GM12874 (cell line): ENCODE data around the gene GPRIN3.

Experiments
- TF ChIP-seq, protein P1 (sequence below): IDR thresholded peaks from 2 replicates; pipeline ENCODE4 v1.5.1; 2011; ENCODE audit warnings: low read depth, mild to moderate bottlenecking, control low read depth, low read length, moderate library complexity; ENCODE audit not compliant: insufficient read depth

GPRIN3 gene

DNA sequence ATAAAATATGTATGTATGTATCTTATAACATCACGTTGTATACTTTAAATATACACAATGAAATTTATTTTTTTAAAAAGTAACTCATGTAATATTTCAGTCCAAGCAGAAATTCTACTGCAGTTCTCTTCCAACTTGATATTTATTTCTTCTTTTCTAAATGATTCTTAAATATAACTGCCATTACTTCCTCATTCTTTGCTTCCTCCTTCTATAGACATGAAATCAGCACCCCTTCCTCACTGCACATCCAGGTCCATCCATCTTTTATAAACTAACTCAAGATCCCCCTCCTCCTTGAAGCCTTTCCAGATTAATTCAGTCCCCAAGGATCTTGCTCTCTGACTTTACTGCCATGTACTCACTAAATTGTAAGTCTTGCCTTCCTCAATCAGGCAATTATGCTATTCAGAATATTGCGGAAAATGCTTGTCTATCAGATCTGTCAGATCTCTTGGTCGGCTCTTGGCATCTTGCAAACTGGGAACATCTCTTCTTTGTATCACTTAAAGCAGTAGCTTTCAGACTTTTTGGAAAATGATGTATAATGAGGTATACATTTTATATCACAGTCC is 3.7 kb downstream of the GPRIN3 start:
- TF ChIP-seq, protein P1, sequence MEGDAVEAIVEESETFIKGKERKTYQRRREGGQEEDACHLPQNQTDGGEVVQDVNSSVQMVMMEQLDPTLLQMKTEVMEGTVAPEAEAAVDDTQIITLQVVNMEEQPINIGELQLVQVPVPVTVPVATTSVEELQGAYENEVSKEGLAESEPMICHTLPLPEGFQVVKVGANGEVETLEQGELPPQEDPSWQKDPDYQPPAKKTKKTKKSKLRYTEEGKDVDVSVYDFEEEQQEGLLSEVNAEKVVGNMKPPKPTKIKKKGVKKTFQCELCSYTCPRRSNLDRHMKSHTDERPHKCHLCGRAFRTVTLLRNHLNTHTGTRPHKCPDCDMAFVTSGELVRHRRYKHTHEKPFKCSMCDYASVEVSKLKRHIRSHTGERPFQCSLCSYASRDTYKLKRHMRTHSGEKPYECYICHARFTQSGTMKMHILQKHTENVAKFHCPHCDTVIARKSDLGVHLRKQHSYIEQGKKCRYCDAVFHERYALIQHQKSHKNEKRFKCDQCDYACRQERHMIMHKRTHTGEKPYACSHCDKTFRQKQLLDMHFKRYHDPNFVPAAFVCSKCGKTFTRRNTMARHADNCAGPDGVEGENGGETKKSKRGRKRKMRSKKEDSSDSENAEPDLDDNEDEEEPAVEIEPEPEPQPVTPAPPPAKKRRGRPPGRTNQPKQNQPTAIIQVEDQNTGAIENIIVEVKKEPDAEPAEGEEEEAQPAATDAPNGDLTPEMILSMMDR = no peak

DNA sequence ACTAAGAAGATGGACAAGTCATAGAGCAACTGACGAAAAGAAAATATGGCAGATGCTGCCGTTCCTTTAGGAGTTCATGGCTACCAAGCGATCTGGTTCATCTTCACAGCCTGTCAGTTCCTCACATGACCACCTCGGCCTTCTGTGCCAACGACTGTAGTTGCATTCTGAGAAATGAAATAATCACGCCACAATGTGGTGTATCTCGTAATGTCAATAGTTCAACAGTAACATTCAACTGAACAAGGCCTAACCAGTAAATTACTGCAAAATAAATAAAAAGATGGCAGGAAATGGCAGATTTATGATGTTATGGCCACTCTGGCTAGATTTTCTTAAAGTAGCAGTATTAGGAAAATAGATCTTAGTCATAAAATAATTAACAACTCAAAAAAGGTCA is 4.4 kb downstream of the GPRIN3 start:
- TF ChIP-seq, protein P1 = no peak

DNA sequence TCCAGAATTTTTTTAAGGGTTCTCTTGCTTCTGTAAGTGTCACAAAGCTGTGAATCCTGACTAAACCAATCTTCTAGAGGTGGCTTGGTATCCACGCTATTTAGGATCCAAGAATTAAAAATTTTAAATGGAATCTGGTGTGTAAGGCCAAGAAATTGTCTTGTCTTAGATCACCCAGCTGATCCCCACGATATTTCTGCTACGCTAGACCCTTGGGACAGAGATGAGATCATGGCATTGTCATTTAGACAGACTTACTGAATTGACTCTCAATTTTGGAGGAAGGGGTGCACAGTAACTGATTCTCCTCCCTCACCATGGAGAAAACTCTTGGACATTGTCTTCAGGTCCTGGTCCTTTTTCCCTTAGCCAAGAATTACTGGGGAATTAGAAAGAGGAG is 5.7 kb downstream of the GPRIN3 start:
- TF ChIP-seq, protein P1 = no peak

DNA sequence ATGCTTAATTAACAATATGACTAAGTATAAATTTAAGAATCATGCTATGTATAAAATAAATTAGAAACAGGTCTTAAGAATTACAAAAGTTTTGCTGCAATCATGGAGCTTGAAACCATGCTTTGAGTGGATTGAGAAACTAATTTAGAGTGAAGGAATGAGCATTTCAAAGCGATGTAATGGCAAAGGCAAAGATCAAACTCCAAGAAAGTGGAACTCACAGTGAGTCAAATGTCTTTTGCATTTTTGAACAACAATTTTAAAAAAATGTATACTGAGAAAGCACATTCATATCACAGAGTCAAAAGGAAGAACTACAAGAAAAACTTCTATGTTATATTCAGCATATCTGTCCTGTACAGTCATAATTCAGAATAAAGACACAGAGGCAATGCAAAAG is 6.6 kb downstream of the GPRIN3 start:
- TF ChIP-seq, protein P1 = no peak

DNA sequence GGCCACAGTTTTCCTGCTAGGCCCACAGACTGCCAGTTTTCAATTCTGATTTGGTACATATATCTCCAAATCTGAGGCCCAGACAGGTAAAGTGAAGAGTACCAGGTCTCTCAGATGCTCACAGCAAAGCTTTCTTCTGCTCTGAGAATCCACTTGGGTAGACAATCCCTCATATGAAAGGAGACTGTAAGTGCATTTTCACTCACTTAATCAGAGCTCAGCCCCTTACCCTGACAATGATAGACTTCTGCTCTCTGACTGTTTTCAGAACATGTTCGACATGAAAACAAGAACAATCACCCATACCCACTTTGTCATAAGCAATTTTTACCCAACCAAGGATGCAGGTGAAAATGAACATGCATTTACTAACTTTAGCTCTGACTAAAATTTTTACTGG is 7.1 kb downstream of the GPRIN3 start:
- TF ChIP-seq, protein P1 = no peak

DNA sequence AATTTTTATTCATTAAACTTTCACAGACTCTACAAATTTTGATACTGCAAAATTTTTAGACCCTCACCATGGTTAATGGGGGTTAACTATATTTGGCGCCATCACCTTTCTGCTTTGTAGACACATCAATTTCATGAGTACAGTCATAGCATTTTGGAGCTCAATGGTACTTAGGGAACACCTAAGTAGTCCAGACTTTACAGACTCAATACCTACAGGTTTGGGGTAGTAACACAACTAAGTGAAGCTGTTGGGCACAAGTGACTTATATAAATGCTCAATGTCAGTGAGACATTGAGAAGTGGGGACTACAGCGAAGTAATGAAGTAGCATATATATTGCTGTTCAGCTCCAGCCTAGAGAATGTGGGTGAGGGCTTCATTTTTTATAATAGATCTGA is 7.5 kb downstream of the GPRIN3 start:
- TF ChIP-seq, protein P1 = no peak

DNA sequence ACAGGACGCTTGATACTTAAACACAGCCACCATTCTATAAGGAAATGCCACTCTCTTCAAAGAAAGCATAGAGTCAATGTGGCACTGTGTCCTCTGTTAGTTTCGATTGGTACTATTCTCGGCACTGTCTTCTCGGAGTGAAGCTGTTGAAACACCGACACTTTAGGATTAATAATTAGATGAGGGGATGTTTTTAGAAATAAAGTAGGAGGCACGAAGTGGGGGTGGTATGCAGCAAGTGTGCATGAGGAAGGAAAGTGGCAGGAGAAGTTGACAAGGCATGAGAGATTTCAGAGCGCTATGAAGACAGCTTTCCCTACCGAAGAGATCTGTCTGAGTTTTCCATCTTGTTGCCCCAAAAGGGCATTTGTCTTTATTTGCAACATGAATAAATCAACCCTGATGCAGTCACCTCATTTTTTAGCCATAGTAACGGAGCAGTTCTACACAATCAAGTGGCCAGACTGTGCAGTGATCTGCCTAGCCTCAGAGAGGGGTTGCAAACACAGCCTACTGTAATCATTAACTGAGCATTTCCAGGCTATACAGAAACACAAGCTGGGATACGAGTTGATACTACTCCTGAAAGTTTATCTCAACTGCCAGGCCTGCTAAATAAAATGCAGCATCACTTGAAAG is 8.3 kb downstream of the GPRIN3 start:
- TF ChIP-seq, protein P1 = no peak
